ENCODE results near the gene SEL1L3.

Gene SEL1L3

GRCh38 chr4:25815586-25815985 lies 47.2 kb downstream of the SEL1L3 start:
- no peak for DNase-seq

DNA sequence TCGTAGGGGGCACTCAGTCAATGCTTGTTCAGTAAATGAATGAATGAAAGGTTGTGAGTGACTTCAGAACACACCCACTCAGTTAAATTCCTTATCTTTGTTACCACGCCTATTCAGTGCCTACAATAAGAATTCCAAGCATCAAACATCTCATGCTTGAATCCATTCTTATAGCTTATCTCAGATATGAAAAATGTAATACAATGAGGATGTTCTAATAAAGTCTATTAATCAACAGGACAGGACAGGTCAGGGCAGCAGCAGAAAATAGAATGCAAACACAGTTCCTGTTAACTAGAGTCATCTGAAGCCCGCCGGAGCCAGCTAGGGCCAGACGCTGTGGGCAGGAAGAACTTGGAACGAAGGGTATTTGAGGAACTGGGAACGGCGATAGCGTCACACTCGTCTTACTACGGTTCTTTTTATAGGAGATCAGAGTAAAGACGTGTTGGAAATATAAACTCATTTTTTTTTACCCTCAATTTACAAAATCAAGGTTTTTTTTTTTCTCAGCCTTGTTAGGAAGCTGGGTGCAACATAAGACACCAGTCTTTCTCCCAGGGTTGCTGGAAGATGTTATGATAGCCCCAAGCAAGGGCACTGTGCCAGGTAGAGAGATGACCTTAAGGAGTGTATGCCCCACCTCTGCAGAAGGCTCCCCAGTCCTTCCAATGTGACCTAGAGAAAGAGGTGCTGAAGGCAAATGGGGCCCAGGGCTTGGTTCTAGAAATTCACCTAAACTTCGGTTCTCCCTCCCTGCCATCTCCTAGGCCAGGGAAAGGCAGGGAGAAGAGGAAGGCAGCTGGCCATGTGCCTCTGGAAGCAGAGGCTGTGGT lies 48.3 kb downstream of the SEL1L3 start:
- DNase-seq: peak; percentile 6

DNA sequence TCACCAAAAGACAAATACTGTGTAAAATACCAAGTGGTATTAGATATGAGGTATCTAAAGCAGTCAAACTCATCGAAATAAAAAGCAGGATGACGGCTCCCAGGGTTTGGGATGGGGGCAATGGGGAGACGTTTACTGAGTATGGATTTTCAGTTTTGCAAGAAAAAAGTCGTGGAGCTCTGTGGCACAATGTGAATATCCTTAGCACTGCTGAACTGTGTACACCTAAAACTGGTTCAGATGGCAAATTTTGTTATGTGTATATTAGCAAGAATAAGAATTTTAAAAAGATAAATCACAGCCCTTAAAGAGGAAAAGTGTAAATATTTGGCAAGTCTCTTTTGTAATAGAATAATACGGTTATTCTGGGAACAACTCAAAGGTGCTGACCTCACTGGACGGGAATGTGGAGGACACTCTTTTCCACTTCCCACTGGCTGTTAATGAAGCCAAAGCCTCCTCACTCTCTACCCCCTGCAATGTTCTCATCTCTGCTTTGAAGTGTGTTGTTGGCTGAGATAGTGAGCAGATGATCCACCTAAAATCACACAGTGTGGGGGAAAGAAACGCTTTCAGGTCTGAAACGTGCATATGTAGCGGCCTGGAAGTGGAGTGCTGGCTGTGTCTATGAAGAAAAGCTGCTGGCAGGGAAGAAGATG lies 49.2 kb downstream of the SEL1L3 start:
- no peak for DNase-seq

DNA sequence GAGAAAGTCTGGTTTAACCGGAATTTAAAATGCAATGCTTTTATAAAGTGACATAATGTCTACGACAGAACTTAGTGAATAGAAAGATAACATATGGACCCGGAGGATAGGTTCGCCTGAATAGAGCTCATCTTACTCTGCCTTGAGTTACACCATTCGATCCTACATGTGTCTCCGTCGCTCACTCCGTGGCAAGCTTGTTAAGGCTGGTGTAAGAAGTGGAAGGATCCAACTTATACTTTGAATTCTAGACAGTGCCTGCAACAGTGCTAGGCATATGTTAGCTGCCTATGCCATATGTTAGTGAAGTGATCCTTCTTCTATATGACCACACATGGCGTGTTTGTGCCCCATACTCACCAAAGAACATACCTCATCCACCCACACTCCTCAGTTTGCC lies 50.9 kb downstream of the SEL1L3 start:
- DNase-seq: no peak

DNA sequence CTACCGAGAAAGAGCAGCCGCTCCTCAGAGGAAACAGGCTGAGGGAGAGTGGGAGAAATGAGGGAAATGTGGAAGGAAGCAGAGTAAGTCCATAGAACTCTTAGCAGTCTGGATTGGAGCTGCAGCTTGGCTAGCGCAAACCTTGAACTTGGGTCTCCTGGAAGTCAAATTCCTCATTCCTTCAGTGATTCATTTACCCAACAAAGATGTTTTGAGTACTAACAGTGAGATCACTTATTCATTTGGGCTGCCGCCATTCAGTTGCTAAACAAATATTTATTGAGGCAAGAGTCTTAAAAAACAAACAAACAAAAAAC lies 51.5 kb downstream of the SEL1L3 start:
- DNase-seq: no peak

DNA sequence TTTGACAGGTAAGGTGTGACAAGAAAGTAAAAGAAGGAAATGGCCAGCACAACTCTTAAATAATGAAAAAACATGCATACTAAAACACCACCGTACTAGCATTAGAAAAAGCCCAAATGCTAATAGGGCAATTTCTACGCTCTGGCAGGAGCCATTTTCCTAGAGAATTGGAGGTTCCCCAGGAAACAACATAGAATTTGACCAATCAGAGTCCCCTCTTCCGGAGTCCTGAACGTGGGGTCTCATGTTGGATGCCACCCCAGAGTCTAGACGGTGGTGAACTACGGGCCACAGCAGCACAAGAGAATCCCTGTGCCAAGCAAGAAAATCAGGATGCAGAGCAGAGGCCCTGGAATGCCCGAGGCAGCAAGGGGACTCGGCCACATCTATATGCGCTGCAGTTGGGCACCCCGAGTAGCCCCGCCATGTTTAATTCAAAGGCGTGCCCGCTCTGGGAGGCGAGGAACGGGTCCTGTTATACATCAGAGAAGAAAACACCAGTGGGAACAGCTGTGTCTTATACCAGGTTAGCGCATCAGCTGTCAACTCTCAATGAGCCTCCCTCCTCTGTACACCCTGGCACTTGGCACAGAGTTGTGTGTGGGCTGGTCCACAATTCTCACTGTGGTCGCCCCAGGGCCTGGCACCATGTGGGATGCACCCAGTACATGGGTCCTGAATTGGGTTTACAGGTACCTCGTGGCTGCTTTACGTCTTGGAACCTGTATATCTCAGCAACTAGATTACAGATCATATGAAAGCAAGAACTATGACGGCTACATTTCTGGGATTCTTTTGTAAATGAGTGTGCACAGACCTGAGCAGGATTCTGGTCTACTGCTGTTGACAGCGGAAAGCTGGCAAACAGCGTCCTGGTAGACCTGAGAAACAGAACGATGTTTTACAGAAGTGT lies 52.1 kb downstream of the SEL1L3 start:
- DNase-seq: no peak

GRCh38 chr4:25809996-25810395 lies 52.8 kb downstream of the SEL1L3 start:
- DNase-seq: no peak

GRCh38 chr4:25807102-25807728 lies 55.6 kb downstream of the SEL1L3 start:
- DNase-seq: no peak

- DNase-seq: no peak
These were observed 57.4 kb downstream of the SEL1L3 start for GRCh38 chr4:25805255-25805860.

DNA sequence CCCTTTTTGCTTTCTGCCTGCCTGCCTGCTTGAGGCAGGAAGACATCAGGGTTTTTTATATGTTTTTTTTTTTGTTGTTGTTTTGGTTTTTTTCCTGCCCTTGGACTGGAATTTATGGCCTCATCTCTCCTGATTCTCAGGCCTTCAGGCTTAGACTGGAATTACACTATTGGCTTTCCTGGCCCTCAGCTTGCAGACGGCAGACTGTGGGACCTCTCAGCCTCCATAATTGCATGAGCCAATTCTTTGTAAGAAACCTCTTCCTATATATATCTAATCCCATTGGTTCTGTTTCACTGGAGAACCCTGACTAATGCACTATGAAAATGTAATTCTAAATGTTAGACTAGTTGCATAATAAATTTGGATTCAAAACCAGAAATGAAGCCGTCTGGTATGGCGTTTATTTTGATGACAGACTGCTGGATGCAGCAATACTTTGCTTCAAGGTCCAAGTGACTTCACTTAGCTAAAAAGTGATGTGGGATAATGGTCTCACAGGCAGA lies 59.0 kb downstream of the SEL1L3 start:
- no peak for DNase-seq

DNA sequence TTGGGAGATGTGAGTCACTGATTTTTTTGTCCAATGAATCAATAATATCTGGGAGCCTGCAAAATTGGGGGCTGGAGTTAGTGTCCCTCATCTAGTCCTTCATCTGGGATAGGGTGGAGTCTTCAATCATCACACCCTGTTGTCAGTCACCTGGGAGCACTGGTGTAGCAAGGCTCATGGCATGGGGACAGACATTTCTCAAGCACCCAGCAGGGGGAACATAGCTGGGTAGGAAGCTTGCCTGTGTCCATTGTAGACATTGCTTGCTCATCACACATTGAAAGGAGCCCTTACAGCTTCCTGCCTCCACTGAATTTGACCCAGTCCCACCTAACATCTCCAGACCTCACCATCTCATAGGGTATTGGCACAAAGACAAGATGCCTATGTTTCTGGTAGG lies 61.2 kb downstream of the SEL1L3 start:
- DNase-seq: no peak

- DNase-seq: no peak
These were observed 62.5 kb downstream of the SEL1L3 start for GRCh38 chr4:25800245-25800644.

DNA sequence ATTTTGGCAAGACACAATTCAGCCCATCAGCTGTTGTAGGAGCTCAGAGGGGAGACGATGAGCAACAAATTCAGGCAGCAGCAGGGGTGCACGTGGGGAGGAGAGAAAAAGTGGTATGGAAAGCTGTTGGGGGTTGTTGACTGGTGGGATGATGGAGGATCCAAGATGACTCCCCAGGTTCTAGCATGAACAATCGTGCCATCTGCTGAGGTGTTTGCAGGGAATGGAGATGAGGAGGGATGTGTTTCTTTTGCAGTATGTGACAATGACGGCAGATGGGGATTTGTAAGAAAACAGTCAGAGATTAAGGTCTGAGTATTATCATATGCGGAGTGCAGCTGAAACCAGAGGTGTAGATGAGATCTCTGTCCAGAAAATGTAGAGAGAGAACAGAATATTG lies 63.3 kb downstream of the SEL1L3 start:
- DNase-seq: no peak

DNA sequence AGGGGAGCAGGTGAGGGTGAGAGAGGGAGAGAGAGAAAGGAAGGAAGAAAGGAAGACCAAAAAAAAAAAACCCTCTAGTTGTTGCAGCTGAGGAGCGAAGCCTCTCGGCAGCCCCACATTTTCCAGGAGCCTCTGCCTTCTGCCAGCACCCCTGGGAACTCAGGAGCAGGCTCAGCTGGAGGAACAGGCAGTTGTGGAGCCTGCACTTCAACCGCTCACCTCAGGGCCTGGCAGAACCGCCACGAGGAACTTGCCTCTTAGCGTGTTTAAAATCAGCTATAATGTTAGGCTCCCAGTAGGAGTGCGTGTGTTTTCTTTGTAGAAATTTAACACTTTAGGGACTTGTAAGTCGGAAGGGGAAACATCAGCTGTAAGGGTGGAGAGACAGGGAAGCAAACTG lies 65.7 kb downstream of the SEL1L3 start:
- DNase-seq: no peak

- no peak for DNase-seq
These were observed 67.0 kb downstream of the SEL1L3 start for GRCh38 chr4:25795566-25796454.

GRCh38 chr4:25795091-25795490 lies 67.7 kb downstream of the SEL1L3 start:
- no peak for DNase-seq

GRCh38 chr4:25792876-25793275 lies 69.9 kb downstream of the SEL1L3 start:
- DNase-seq: no peak

DNA sequence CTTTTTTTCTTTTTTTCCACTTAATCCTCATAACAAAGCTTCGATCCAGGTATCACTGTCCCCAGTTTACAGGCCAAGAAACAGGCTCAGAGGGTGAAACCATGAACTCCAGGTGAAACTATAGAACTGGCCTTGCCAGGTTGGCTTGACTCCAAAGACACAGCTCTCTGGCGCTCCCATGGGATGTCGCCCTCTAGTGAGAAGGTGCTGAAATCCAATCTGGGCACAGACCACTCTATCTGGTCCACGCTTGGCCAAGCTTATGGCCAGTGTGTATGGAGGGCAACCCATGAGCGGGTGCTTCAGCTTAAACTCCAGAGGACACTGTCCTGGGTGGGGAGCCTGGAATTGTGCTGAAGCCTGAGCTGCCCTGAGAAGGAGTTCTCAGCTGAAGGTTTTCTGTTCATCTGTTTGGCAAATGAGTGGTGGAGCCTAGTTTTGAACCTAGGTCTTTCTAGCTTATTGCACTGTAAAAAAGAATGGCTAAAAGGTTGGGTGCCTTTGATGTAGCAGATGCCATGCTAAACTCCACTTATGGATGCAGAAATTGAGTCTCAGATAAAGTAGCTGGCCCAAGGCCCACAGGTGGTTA lies 70.5 kb downstream of the SEL1L3 start:
- DNase-seq: peak; percentile 52

GRCh38 chr4:25790024-25790423 lies 72.8 kb downstream of the SEL1L3 start:
- no peak for DNase-seq

DNA sequence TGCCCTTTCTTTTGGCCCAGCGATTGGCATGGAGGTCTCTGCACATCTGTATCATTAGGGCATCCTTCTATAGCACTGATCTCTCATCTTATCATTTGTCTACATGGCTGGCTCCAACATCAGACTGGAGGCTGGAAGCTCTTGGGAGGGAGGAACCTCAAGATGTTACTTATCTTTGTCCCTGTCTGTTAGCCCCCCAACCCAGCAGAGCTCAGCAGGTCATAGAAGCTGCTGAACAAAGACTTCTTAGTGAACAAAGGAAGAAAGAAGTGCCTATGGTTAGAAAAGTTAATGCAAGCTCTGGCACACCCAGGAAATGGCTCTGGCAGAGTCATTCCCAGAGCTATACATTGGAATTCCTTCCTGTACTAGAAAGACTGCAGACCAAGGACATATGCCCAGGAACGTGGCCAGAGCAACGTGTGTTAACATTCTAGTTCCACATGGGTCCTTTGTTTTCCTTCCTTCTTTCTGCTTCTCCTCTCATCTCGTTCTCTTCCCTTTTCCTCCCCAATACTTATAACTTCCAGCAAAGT lies 74.0 kb downstream of the SEL1L3 start:
- DNase-seq: peak; percentile 44
